ENCODE data around the gene SRF. TPM values are rescaled to one million over a fixed set of nuclear protein-coding genes. Genes with fewer than 3 reads are reported as not detected.

SRF gene
- total RNA-seq, 1 experiment from 2014 or later = 46.2 TPM

DNA sequence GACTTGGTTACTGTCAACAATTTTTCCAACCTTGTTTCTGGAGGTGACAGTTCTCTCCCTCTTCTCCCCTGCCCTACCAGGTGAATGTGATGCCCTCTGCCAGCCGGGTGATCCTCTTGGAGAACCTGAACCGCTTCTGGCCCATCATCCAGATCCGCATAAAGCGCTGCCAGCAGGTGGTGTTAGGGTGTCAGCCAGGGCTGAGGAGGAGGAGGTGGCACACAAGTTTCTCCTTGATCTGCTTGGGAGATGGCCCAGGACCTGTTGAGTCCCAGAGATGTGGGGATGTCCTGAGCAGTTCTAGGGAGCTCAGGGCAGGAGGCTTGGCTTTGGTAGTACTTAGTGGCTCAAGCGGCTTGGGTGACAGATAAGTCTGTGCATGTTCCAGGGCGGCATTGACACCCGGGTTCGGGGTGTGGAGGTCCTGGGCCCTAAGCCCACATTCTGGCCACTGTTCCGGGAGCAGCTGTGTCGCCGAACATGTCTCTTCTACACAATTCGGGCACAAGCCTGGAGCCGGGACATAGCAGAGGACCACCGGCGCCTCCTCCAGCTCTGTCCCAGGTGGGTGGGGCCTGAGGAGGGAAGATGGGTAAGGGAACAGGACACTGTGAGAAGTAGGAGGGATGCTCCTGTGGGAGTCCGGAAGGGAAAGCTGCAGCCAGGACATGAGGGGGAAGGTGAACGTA is 32.1 kb downstream of the SRF start (continued):
- TF ChIP-seq IRF2 (CRISPR knock-in tag; IDR thresholded peaks at IDR 0.05; ENCODE audit: borderline replicate concordance, low read depth) (no peak), ATF2 (CRISPR knock-in tag; IDR thresholded peaks at IDR 0.05; ENCODE audit: borderline replicate concordance, low read depth) (no peak), GRHL2 (CRISPR knock-in tag; IDR thresholded peaks at IDR 0.05; ENCODE audit: insufficient replicate concordance, severe bottlenecking) (no peak), NR3C1 (CRISPR knock-in tag; conservative IDR thresholded peaks at IDR 0.05; ENCODE audit: low read depth) (no peak), ZBTB21 (CRISPR knock-in tag; IDR thresholded peaks at IDR 0.05; ENCODE audit: borderline replicate concordance) (no peak), NFATC4 (CRISPR knock-in tag; IDR thresholded peaks at IDR 0.05) (no peak), SOX15 (CRISPR knock-in tag; IDR thresholded peaks at IDR 0.05) (no peak), SP1 (CRISPR knock-in tag; conservative IDR thresholded peaks at IDR 0.05) (no peak), ZNF263 (CRISPR knock-in tag; IDR thresholded peaks at IDR 0.05; ENCODE audit: low read depth) (no peak), ZNF512 (CRISPR knock-in tag; IDR thresholded peaks at IDR 0.05; ENCODE audit: borderline replicate concordance) (no peak)

DNA sequence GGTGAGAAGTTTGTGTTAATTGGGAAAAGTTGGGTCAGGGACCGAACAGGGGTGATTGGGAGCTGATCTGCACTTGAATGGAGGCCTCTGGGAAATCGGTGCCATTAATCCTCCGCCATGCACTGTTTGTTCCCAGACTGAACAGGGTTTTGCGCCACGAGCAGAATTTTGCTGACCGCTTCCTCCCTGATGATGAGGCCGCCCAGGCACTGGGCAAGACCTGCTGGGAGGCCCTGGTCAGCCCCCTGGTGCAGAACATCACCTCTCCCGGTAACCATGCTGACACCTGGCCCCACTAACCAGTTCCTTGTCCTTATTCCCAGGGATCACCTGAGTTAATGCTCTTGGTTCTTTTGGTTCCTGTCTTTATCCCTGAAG is 32.6 kb downstream of the SRF start:
- Mint-ChIP-seq H3K4me1 (no peaks in the 10 kb centered on the region), H3K4me3 (no peak overlapping the region), H3K27me3 (ENCODE audit: low read depth) (no peaks in the 10 kb centered on the region; the same call in 1 of the 2 replicates), H3K9me3 (no peaks in the 10 kb centered on the region), H3K36me3 (no peaks in the 10 kb centered on the region), H3K27ac (no peak overlapping the region)
- DNase-seq (ENCODE audit: low spot score) (no peak), ATAC-seq (no peak)
- ChIA-PET CTCF (interaction anchor here (1.5 kb wide), 1 partner anchor 25 kb away, joined by 5 read pairs; the partner anchor contains the start of gene DNPH1), POLR2A (no interaction called here)
- TF ChIP-seq TP53 (CRISPR knock-in tag; IDR thresholded peaks at IDR 0.05) (no peak), NR1H2 (CRISPR knock-in tag; IDR thresholded peaks at IDR 0.05) (no peak), ATF1 (CRISPR knock-in tag; IDR thresholded peaks at IDR 0.05) (no peak), RELA (CRISPR knock-in tag; IDR thresholded peaks at IDR 0.05; ENCODE audit: borderline replicate concordance) (no peak)
- TF ChIP-seq, protein P1, sequence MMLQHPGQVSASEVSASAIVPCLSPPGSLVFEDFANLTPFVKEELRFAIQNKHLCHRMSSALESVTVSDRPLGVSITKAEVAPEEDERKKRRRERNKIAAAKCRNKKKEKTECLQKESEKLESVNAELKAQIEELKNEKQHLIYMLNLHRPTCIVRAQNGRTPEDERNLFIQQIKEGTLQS (CRISPR knock-in tag; conservative IDR thresholded peaks at IDR 0.05) = no peak
- TF ChIP-seq, protein P2, sequence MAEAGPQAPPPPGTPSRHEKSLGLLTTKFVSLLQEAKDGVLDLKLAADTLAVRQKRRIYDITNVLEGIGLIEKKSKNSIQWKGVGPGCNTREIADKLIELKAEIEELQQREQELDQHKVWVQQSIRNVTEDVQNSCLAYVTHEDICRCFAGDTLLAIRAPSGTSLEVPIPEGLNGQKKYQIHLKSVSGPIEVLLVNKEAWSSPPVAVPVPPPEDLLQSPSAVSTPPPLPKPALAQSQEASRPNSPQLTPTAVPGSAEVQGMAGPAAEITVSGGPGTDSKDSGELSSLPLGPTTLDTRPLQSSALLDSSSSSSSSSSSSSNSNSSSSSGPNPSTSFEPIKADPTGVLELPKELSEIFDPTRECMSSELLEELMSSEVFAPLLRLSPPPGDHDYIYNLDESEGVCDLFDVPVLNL (CRISPR knock-in tag; IDR thresholded peaks at IDR 0.05; ENCODE audit: borderline replicate concordance, low read depth) = no peak

DNA sequence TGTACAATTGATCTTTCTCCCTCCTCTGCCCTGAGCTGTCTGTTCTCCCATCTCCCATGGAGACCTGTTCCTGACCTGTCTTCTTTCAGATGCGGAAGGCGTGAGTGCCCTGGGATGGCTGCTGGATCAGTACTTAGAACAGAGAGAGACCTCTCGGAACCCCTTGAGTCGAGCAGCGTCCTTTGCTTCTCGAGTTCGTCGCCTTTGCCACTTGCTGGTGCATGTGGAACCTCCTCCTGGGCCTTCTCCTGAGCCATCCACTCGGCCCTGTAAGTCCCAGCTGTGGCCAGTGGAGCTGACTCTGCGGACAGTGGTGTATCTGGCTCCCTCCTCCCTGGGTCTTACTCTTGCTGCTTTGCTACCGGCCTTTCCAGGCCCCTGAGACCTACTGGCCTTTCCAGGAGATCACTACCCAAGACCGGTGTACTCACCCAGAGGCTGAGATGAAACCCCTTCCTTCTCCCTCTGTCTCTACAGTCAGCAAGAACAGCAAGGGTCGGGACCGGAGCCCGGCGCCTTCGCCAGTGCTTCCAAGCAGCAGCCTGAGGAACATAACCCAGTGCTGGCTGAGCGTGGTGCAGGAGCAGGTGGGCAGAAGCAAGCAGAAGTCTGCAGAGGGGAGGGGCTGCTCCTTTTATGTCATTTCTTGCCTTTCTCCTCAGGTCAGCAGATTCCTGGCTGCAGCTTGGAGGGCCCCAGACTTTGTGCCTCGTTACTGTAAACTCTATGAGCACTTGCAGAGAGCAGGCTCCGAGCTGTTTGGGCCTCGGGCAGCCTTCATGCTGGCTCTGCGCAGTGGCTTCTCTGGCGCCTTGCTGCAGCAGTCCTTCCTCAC is 33.4 kb downstream of the SRF start:
- Mint-ChIP-seq H3K27me3 (ENCODE audit: low read depth) (no peaks in the 10 kb centered on the region; the same call in 1 of the 2 replicates), H3K27ac (peak overlapping the region; percentile 19; the same call in 1 of the 2 replicates), H3K4me3 (no peak overlapping the region), H3K36me3 (no peaks in the 10 kb centered on the region), H3K9me3 (no peaks in the 10 kb centered on the region), H3K4me1 (no peaks in the 10 kb centered on the region)
- ATAC-seq (no peak), DNase-seq (ENCODE audit: low spot score) (no peak)
- POLR2A ChIA-PET = no interaction called here
- CTCF ChIA-PET = interaction anchor here (1.5 kb wide), 1 partner anchor 25 kb away, joined by 5 read pairs; the partner anchor contains the start of gene DNPH1
- TF ChIP-seq CREM (CRISPR knock-in tag; IDR thresholded peaks at IDR 0.05) (no peak), NR2C2 (CRISPR knock-in tag; IDR thresholded peaks at IDR 0.05) (no peak), ZSCAN18 (CRISPR knock-in tag; IDR thresholded peaks at IDR 0.05) (no peak), E2F5 (CRISPR knock-in tag; IDR thresholded peaks at IDR 0.05) (no peak), GRHL2 (CRISPR knock-in tag; IDR thresholded peaks at IDR 0.05; ENCODE audit: insufficient replicate concordance, severe bottlenecking) (no peak)

Measured in WTC11 (cell line).